Measurements from ENCODE around the gene PITX3. TPM values are rescaled to one million over a fixed set of nuclear protein-coding genes. Genes with fewer than 3 reads are reported as not detected.
A peak's percentile ranks its signal among the peaks of the same experiment; 100 is the strongest.

The PITX3 gene
- total and polyA plus RNA-seq, 9 of the 15 experiments (the other 6 are each of a cell fraction or from before 2014, with no cell fraction given): 0.30 to 0.98 (median 0.95) TPM; not detected in 6

DNA sequence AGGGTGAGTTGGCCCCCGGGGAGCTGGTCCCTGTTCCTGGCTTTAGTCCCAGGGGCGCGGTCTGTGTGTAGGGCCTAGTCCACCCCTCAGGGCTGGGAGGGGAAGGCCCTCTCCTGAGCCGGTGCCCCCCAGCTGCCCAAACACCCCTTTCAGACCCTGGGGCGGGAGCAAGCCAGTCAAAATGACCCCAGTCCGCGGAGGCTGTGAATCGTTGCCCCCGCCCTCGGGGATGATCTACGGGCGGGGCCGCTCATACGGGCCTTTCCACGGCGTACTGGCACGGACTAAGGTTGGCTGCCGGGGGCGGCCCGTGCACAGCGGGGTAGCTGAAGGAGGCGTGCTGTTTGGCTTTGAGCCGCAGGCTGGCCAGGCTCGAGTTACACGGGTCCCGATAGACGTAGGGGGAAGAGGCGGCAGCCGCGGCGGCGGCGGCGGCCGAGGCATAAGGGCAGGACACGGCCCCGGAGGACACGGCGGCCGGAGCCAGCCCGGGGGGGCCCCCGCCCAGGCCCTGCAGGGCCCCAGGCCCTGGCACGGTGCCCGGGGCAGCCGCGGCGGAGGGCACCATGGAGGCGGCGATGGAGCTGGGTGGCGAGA lies 10.9 kb downstream of the PITX3 start (continued):
- TF ChIP-seq, protein P1, sequence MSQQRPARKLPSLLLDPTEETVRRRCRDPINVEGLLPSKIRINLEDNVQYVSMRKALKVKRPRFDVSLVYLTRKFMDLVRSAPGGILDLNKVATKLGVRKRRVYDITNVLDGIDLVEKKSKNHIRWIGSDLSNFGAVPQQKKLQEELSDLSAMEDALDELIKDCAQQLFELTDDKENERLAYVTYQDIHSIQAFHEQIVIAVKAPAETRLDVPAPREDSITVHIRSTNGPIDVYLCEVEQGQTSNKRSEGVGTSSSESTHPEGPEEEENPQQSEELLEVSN (IDR thresholded peaks at IDR 0.05; ENCODE audit: borderline replicate concordance in 1 of 2, extremely low read depth in 1 of 2, insufficient read depth in 1 of 2, insufficient read length in 1 of 2, low read depth in 1 of 2, low read length in 1 of 2, poor library complexity in 1 of 2, severe bottlenecking in 1 of 2): peak in 1 of 2 experiments; percentile 20
- TF ChIP-seq, protein P2, sequence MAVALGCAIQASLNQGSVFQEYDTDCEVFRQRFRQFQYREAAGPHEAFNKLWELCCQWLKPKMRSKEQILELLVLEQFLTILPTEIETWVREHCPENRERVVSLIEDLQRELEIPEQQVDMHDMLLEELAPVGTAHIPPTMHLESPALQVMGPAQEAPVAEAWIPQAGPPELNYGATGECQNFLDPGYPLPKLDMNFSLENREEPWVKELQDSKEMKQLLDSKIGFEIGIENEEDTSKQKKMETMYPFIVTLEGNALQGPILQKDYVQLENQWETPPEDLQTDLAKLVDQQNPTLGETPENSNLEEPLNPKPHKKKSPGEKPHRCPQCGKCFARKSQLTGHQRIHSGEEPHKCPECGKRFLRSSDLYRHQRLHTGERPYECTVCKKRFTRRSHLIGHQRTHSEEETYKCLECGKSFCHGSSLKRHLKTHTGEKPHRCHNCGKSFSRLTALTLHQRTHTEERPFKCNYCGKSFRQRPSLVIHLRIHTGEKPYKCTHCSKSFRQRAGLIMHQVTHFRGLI (CRISPR knock-in tag; IDR thresholded peaks at IDR 0.05): no peak
- TF ChIP-seq GABPB1 (CRISPR knock-in tag; IDR thresholded peaks at IDR 0.05): 0 out of 2 replicates have a peak, but pooled peaks have one; percentile 1

DNA sequence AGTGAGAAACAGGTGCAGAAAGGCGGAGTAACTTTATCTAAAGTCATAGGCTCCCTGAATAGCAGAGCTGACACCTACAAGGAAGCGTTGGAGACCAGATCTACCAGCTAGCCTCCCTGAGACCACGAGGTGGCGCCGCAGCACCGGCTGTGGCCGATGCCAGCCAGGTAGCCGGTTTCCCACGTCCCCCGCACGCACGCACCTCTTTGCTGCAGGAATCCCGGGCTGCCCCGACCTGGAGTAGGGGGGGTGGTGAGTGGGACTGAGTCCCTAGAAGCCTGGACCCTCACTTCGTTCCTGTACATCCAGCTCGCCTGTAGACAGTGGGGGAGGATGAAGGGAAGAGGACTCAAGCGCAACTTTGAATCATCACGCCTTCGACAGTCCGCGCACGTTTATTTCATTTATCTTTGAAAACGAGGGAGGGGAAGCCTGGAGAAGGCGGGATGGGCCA lies 11.5 kb downstream of the PITX3 start:
- Histone ChIP-seq H2AFZ (ENCODE audit: low read depth, low read length) (peak overlapping the region; percentile 81), H3K4me3 (peak overlapping the region; percentile 43)
- WGBS (ENCODE audit: insufficient coverage, low coverage, missing lambda C conversion rate): 1% methylated on average over 23 of the region's 24 CpGs
- TF ChIP-seq, protein P3, sequence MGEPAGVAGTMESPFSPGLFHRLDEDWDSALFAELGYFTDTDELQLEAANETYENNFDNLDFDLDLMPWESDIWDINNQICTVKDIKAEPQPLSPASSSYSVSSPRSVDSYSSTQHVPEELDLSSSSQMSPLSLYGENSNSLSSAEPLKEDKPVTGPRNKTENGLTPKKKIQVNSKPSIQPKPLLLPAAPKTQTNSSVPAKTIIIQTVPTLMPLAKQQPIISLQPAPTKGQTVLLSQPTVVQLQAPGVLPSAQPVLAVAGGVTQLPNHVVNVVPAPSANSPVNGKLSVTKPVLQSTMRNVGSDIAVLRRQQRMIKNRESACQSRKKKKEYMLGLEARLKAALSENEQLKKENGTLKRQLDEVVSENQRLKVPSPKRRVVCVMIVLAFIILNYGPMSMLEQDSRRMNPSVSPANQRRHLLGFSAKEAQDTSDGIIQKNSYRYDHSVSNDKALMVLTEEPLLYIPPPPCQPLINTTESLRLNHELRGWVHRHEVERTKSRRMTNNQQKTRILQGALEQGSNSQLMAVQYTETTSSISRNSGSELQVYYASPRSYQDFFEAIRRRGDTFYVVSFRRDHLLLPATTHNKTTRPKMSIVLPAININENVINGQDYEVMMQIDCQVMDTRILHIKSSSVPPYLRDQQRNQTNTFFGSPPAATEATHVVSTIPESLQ (CRISPR knock-in tag; IDR thresholded peaks at IDR 0.05): no peak
- TF ChIP-seq NONO (IDR thresholded peaks at IDR 0.05; ENCODE audit: low read depth in 2 of 2, low read length in 1 of 2) (0 out of 4 replicates have a peak, but pooled peaks of 1 of the 2 experiments have one; percentile 13), ZSCAN29 (IDR thresholded peaks at IDR 0.05) (no peak), KDM5B (IDR thresholded peaks at IDR 0.05; ENCODE audit: insufficient replicate concordance, low read depth, low read length) (peak; percentile 12), CHCHD3 (CRISPR knock-in tag; IDR thresholded peaks at IDR 0.05) (no peak), CREM (IDR thresholded peaks at IDR 0.05; ENCODE audit: low read depth) (peak; percentile 40; the same call in 1 of the 2 replicates), KLF16 (IDR thresholded peaks at IDR 0.05) (peak; percentile 48; the same call in 1 of the 2 replicates), ATF1 (CRISPR knock-in tag; IDR thresholded peaks at IDR 0.05) (no peak), ATF1 (tag; IDR thresholded peaks at IDR 0.05) (peak; percentile 50)

More for the DNA sequence above, 11.5 kb downstream of the PITX3 start:
- no peaks in the 10 kb centered on the region for H3K9me1 ChIP-seq (ENCODE audit: control insufficient read depth, insufficient read depth, low read length)
- DNase-seq (ENCODE audit: extremely low read depth in 1 of 4, low spot score in 3 of 4) (peak; percentile 60 to 86 (median 66)), FAIRE-seq (peak; percentile 89), ATAC-seq (peak; percentile 60)
- H3K4me2 ChIP-seq (ENCODE audit: insufficient read depth, low read length): peak overlapping the region; percentile 80
- CTCF ChIA-PET (ENCODE audit: low intra/inter-chr PET ratio): interaction anchor here (0.6 to 3.1 kb wide), 5 partner anchors 117 to 354 kb away, joined by 3 to 26 read pairs (median 12); no protein-coding TSS in a partner anchor
- no peaks in the 10 kb centered on the region for H4K20me1 ChIP-seq (replicated peaks; ENCODE audit: control insufficient read depth, insufficient read depth, low read length)
- in situ Hi-C loops (cut with MboI): loop anchor here (5.0 to 25.0 kb wide), 2 partner anchors 117 to 357 kb away; no protein-coding TSS in a partner anchor
- peaks cover 14 to 34% of the 10 kb centered on the region in 2 experiments; a peak in 4 of 5 replicates for H3K4me1 ChIP-seq (replicated peaks in 1 of 2; ENCODE audit: control insufficient read depth in 2 of 2, insufficient read depth in 2 of 2, low read length in 2 of 2)
- intact Hi-C loops (cut with micrococcal nuclease): loop anchor here (2.0 to 5.0 kb wide), 3 partner anchors 61 to 352 kb away; no protein-coding TSS in a partner anchor
- peaks cover 0 to 5% of the 10 kb centered on the region in 2 experiments; a peak in 1 of 5 replicates for H3K27me3 ChIP-seq (ENCODE audit: control insufficient read depth in 2 of 2, insufficient read depth in 2 of 2, low read length in 2 of 2)
- no peak overlapping the region for H3K27ac ChIP-seq (ENCODE audit: extremely low read depth, low read depth, low read length)
- H3K36me3 ChIP-seq (ENCODE audit: control insufficient read depth, insufficient read depth, low read length): no peaks in the 10 kb centered on the region
- no TSS peak for BruUV-seq (replicated peaks)
- H3K79me2 ChIP-seq (ENCODE audit: control insufficient read depth, insufficient read depth, low read length): no peaks in the 10 kb centered on the region
- H3K9ac ChIP-seq (ENCODE audit: insufficient read depth in 1 of 2, low read depth in 2 of 2, low read length in 2 of 2): peak overlapping the region in 1 of 2 experiments; percentile 89; a peak in 2 of 4 replicates
- POLR2A ChIA-PET: interaction anchor here (0.6 to 3.0 kb wide), 9 partner anchors 9 to 169 kb away, joined by 3 to 12 read pairs (median 3); partner anchors contain the start of gene GBF1
- H3K9me3 ChIP-seq (replicated peaks; ENCODE audit: control insufficient read depth, insufficient read depth, low read depth, low read length): no peaks in the 10 kb centered on the region
